HS-27A (cell line): Measurements from ENCODE around the gene GABBR2.
A peak's percentile ranks its signal among the peaks of the same experiment; 100 is the strongest.

Experiments
- DNase-seq: peaks from one replicate; pipeline ENCODE4 v3.0.0-alpha.2; 2012; ENCODE audit warnings: low read depth, missing footprints

The GABBR2 gene

GRCh38 chr9:98402019-98402840 is 306.5 kb downstream of the GABBR2 start:
- no peak for DNase-seq

- no peak for DNase-seq
Observed at GRCh38 chr9:98401140-98402018, 307.4 kb downstream of the GABBR2 start.

GRCh38 chr9:98399950-98400683 is 308.6 kb downstream of the GABBR2 start:
- no peak for DNase-seq

- no peak for DNase-seq
Observed at GRCh38 chr9:98396656-98397055, 312.1 kb downstream of the GABBR2 start.

GRCh38 chr9:98396236-98396635 is 312.5 kb downstream of the GABBR2 start:
- no peak for DNase-seq

- DNase-seq = no peak
Observed at GRCh38 chr9:98391867-98392266, 316.9 kb downstream of the GABBR2 start.

- DNase-seq = no peak
Observed at GRCh38 chr9:98391406-98391805, 317.3 kb downstream of the GABBR2 start.

- no peak for DNase-seq
Observed at GRCh38 chr9:98385751-98386150, 323.0 kb downstream of the GABBR2 start.

GRCh38 chr9:98383758-98384157 is 325.0 kb downstream of the GABBR2 start:
- no peak for DNase-seq

GRCh38 chr9:98381311-98382103 is 327.2 kb downstream of the GABBR2 start:
- no peak for DNase-seq

GRCh38 chr9:98380065-98380681 is 328.6 kb downstream of the GABBR2 start:
- DNase-seq = peak; percentile 19

- DNase-seq = no peak
Observed at GRCh38 chr9:98379572-98379971, 329.2 kb downstream of the GABBR2 start.

- DNase-seq = no peak
Observed at GRCh38 chr9:98378794-98379193, 329.9 kb downstream of the GABBR2 start.

- no peak for DNase-seq
Observed at GRCh38 chr9:98378206-98378780, 330.4 kb downstream of the GABBR2 start.

GRCh38 chr9:98375138-98375726 is 333.5 kb downstream of the GABBR2 start:
- peak; percentile 51 for DNase-seq

GRCh38 chr9:98374385-98375051 is 334.2 kb downstream of the GABBR2 start:
- peak; percentile 50 for DNase-seq

- DNase-seq = no peak
Observed at GRCh38 chr9:98373609-98374008, 335.1 kb downstream of the GABBR2 start.

- DNase-seq = no peak
Observed at GRCh38 chr9:98372077-98372836, 336.5 kb downstream of the GABBR2 start.

- DNase-seq = no peak
Observed at GRCh38 chr9:98370976-98371315, 337.8 kb downstream of the GABBR2 start.
